Measurements from ENCODE around the gene HSBP1.

DNA sequence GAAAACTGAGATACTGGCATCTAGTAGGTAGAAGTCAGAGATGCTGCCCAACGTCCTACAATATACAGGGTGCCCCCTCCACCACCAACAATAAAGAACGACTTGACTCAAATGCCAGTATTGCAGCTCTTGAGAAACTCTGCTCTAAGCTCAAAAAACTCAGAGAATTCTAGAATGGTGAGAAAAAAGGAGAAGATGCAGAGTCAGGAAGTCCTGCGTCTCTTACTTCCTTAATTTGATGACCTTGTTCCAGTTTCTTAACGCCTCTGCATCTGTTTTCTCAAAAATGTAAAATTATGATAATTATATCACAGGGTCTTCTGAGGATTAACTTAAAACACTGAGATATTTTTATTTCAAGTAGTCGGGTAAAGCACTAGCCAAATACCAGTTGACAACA lies 1.7 kb upstream of the HSBP1 start:
- TF ChIP-seq, protein P1, sequence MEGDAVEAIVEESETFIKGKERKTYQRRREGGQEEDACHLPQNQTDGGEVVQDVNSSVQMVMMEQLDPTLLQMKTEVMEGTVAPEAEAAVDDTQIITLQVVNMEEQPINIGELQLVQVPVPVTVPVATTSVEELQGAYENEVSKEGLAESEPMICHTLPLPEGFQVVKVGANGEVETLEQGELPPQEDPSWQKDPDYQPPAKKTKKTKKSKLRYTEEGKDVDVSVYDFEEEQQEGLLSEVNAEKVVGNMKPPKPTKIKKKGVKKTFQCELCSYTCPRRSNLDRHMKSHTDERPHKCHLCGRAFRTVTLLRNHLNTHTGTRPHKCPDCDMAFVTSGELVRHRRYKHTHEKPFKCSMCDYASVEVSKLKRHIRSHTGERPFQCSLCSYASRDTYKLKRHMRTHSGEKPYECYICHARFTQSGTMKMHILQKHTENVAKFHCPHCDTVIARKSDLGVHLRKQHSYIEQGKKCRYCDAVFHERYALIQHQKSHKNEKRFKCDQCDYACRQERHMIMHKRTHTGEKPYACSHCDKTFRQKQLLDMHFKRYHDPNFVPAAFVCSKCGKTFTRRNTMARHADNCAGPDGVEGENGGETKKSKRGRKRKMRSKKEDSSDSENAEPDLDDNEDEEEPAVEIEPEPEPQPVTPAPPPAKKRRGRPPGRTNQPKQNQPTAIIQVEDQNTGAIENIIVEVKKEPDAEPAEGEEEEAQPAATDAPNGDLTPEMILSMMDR (IDR thresholded peaks at IDR 0.05), result no peak
- no peak for TF ChIP-seq POLR2A (IDR thresholded peaks at IDR 0.05)
- TF ChIP-seq POLR2AphosphoS5 (IDR thresholded peaks at IDR 0.05), result no peak
